Stimulated activated CD4-positive, alpha-beta T cell treated with anti-CD3 and anti-CD28 coated beads, Interleukin-4, amount 100 ng/mL, for 48 hours (primary cell): ENCODE data around the gene MLLT1.

ENCODE experiments used
- DNase-seq, 2 donors: peaks; one replicate each; pipeline ENCODE4 v3.0.0-alpha.2; 2020; ENCODE audit warnings: low read depth in 2 of 2

MLLT1 gene

GRCh38 chr19:6210721-6211600 lies 68.8 kb downstream of the MLLT1 start:
- DNase-seq = no peak

GRCh38 chr19:6210091-6210490 lies 69.7 kb downstream of the MLLT1 start:
- no peak for DNase-seq

- DNase-seq = no peak
Observed at GRCh38 chr19:6209680-6210079, 70.1 kb downstream of the MLLT1 start.

GRCh38 chr19:6209233-6209632 lies 70.5 kb downstream of the MLLT1 start:
- no peak for DNase-seq

GRCh38 chr19:6204866-6205723 lies 74.7 kb downstream of the MLLT1 start:
- no peak for DNase-seq

- DNase-seq = no peak
Observed at GRCh38 chr19:6204212-6204611, 75.6 kb downstream of the MLLT1 start.

- DNase-seq = peak; percentile 97 to 99
Observed at GRCh38 chr19:6199240-6199994, 80.4 kb downstream of the MLLT1 start.

- no peak for DNase-seq
Observed at GRCh38 chr19:6198896-6199239, 80.9 kb downstream of the MLLT1 start.

- DNase-seq = no peak
Observed at GRCh38 chr19:6196361-6196760, 83.4 kb downstream of the MLLT1 start.

GRCh38 chr19:6188811-6189210 lies 91.0 kb downstream of the MLLT1 start:
- DNase-seq = no peak

GRCh38 chr19:6187374-6187773 lies 92.4 kb downstream of the MLLT1 start:
- no peak for DNase-seq

GRCh38 chr19:6185835-6186834 lies 93.6 kb downstream of the MLLT1 start:
- no peak for DNase-seq

GRCh38 chr19:6185093-6185834 lies 94.5 kb downstream of the MLLT1 start:
- no peak for DNase-seq

GRCh38 chr19:6181119-6181518 lies 98.7 kb downstream of the MLLT1 start:
- no peak for DNase-seq

GRCh38 chr19:6173190-6173589 lies 106.6 kb downstream of the MLLT1 start:
- no peak for DNase-seq

- no peak for DNase-seq
Observed at GRCh38 chr19:6172074-6172863, 107.5 kb downstream of the MLLT1 start.

GRCh38 chr19:6167115-6167514 lies 112.7 kb downstream of the MLLT1 start:
- no peak for DNase-seq

- no peak for DNase-seq
Observed at GRCh38 chr19:6164906-6165531, 114.8 kb downstream of the MLLT1 start.
